ENCODE measurements around the gene SLC8B1. TPM values are rescaled to one million over a fixed set of nuclear protein-coding genes. Genes with fewer than 3 reads are reported as not detected.

The SLC8B1 gene
- total RNA-seq, 4 donors from 2014 or later = 31.8 to 63.4 (median 38.8) TPM

- H3K4me3 ChIP-seq (ENCODE audit: low read depth, poor library complexity, severe bottlenecking) = no peak overlapping the region
- TF ChIP-seq POLR2A (IDR thresholded peaks at IDR 0.05) = no peak
- TF ChIP-seq, protein P1, sequence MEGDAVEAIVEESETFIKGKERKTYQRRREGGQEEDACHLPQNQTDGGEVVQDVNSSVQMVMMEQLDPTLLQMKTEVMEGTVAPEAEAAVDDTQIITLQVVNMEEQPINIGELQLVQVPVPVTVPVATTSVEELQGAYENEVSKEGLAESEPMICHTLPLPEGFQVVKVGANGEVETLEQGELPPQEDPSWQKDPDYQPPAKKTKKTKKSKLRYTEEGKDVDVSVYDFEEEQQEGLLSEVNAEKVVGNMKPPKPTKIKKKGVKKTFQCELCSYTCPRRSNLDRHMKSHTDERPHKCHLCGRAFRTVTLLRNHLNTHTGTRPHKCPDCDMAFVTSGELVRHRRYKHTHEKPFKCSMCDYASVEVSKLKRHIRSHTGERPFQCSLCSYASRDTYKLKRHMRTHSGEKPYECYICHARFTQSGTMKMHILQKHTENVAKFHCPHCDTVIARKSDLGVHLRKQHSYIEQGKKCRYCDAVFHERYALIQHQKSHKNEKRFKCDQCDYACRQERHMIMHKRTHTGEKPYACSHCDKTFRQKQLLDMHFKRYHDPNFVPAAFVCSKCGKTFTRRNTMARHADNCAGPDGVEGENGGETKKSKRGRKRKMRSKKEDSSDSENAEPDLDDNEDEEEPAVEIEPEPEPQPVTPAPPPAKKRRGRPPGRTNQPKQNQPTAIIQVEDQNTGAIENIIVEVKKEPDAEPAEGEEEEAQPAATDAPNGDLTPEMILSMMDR (IDR thresholded peaks at IDR 0.05) = no peak
- DNase-seq (ENCODE audit: low spot score in 2 of 2) = no peak
- 100% methylated on average over 1 of the region's 1 CpG for WGBS, 2 donors
- intact Hi-C loops (cut with DNase I; ENCODE audit: low total_unique reads) = loop anchor here (10.0 kb wide), 1 partner anchor 135 kb away; no protein-coding TSS in a partner anchor
Observed at GRCh38 chr12:113329791-113330417, 5.0 kb downstream of the SLC8B1 start.

DNA sequence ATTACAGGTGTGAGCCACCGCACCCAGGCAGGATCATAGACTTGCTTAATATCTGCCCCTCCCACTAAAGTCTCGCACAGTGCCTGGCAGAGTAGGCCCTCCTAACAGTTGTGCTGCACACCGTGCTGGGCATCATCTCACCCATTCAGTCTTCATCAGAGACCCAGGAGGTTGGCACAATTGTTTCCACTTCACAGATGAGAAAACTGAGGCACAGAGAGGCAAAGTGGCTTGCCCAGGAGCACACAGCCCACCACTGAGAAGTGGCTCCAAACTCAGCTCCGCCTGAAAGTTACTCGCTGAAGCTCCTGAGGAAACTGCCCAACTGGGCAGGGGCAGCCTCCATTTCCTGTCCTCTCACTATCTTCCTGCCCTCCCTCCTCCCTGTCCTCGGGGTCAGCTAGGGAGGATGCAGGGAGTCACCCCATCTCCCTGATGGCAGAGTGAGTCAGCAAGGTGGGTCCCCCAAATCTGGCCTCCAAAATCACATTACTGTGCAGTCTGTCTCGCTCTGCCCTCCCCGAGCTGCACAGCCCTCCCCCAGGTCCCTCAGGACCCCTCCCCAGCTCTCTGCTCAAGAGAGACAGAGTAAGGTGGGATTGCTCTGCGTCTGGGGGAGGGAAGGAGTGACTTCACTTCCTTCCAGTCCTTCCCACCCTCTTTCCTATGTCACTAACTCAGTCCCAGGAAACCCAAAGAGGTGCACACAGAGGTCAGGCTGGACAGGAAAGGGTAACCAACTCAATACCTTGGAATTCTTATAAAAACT lies 5.7 kb downstream of the SLC8B1 start:
- 76 to 82% methylated on average over 9 of the region's 9 CpGs for whole genome bisulfite sequencing, 2 donors
- intact Hi-C loops (cut with DNase I; ENCODE audit: low total_unique reads) = no loop called here
- TF ChIP-seq POLR2A (IDR thresholded peaks at IDR 0.05) = no peak
- TF ChIP-seq, protein P1 (IDR thresholded peaks at IDR 0.05) = no peak

GRCh38 chr12:113328368-113328889 lies 6.5 kb downstream of the SLC8B1 start:
- WGBS, 2 donors = 78 to 83% methylated on average over 5 of the region's 5 CpGs
- intact Hi-C loops (cut with DNase I; ENCODE audit: low total_unique reads) = no loop called here
- H3K4me3 ChIP-seq (ENCODE audit: low read depth, poor library complexity, severe bottlenecking) = no peak overlapping the region
- TF ChIP-seq, protein P1 (IDR thresholded peaks at IDR 0.05) = no peak
- no peak for TF ChIP-seq POLR2A (IDR thresholded peaks at IDR 0.05)
- no peak for DNase-seq (ENCODE audit: low spot score in 2 of 2)

More for the DNA sequence above, 5.7 kb downstream of the SLC8B1 start:
- H3K4me3 ChIP-seq (ENCODE audit: low read depth, poor library complexity, severe bottlenecking) = no peak overlapping the region
- no peak for DNase-seq (ENCODE audit: low spot score in 2 of 2)

DNA sequence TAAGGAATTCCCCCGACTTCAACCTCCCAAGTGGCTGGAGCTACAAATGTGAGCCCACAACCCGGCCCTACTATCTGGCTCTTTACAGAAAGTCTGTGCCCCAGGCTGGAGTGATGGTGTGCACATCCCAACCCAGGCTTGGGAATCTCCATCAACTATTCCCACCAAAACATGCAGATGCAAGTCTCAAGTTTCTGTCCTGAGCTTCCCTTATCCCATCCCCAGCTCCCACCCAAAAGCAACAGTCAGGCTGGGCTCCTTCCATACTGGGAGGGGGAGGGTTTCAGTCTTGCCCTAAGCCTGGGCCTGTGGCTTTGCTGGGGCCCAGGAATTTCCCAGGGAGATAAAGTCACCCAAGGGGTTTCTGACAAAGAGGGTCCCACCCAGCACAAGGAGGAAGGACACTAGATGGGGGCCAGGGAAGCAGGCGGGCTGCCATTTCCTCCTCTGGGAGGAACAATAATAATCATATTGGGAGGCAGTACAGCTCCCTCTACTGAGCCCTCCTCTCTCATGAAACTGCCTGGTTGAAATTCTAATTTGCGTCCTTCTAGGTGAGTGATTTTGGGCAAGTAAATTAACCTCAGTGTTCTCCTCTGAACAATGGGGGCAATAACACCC lies 8.0 kb downstream of the SLC8B1 start:
- WGBS, 2 donors = 72% methylated on average over 4 of the region's 4 CpGs
- no peak for TF ChIP-seq POLR2A (IDR thresholded peaks at IDR 0.05)
- TF ChIP-seq, protein P1 (IDR thresholded peaks at IDR 0.05) = no peak
- intact Hi-C loops (cut with DNase I; ENCODE audit: low total_unique reads) = no loop called here
- no peak for DNase-seq (ENCODE audit: low spot score in 2 of 2)
- H3K4me3 ChIP-seq (ENCODE audit: low read depth, poor library complexity, severe bottlenecking) = no peak overlapping the region

- 32 to 51% methylated on average over 3 of the region's 3 CpGs for WGBS, 2 donors
- no peak for DNase-seq (ENCODE audit: low spot score in 2 of 2)
- no peak overlapping the region for H3K4me3 ChIP-seq (ENCODE audit: low read depth, poor library complexity, severe bottlenecking)
- TF ChIP-seq, protein P1 (IDR thresholded peaks at IDR 0.05) = no peak
- TF ChIP-seq POLR2A (IDR thresholded peaks at IDR 0.05) = no peak
- intact Hi-C loops (cut with DNase I; ENCODE audit: low total_unique reads) = no loop called here
Observed at GRCh38 chr12:113325916-113326315, 9.0 kb downstream of the SLC8B1 start.
